ENCODE data around the gene FNDC8. TPM values are rescaled to one million over a fixed set of nuclear protein-coding genes. Genes with fewer than 3 reads are reported as not detected.

Gene FNDC8
- total RNA-seq, 4 donors from 2014 or later, result not detected

DNA sequence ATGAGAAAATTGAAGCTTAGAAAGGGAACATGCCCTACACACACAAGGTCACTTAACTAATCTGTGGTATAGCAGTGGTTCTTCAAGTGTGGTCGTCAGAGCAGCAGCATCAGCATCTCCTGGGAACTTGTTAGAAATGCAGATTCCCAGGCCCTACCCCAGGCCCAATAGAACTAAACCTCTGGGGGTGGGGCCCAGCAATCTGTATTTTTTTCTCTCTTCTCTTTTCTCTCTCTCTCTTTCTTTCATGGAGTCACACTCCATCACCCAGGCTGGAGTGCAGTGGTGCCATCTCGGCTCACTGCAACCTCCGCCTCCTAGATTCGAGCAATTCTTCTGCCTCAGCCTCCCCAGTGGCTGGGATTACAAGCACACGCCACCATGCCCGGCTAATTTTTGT is 16.8 kb downstream of the FNDC8 start:
- Histone ChIP-seq H3K4me3 (replicated peaks in 1 of 3) (no peak overlapping the region), H3K27me3 (no peaks in the 10 kb centered on the region), H3K4me1 (peaks cover 10 to 11% of the 10 kb centered on the region in 2 donors), H3K36me3 (peaks cover 30 to 54% of the 10 kb centered on the region in 2 donors), H3K27ac (no peak overlapping the region), H3K9me3 (no peaks in the 10 kb centered on the region)
- intact Hi-C loops (cut with DNase I), result no loop called here
- no peak for DNase-seq
- WGBS, 2 donors, result 95 to 97% methylated on average over 6 of the region's 6 CpGs
- TF ChIP-seq POLR2A (IDR thresholded peaks at IDR 0.05), result no peak
- TF ChIP-seq, protein P1, sequence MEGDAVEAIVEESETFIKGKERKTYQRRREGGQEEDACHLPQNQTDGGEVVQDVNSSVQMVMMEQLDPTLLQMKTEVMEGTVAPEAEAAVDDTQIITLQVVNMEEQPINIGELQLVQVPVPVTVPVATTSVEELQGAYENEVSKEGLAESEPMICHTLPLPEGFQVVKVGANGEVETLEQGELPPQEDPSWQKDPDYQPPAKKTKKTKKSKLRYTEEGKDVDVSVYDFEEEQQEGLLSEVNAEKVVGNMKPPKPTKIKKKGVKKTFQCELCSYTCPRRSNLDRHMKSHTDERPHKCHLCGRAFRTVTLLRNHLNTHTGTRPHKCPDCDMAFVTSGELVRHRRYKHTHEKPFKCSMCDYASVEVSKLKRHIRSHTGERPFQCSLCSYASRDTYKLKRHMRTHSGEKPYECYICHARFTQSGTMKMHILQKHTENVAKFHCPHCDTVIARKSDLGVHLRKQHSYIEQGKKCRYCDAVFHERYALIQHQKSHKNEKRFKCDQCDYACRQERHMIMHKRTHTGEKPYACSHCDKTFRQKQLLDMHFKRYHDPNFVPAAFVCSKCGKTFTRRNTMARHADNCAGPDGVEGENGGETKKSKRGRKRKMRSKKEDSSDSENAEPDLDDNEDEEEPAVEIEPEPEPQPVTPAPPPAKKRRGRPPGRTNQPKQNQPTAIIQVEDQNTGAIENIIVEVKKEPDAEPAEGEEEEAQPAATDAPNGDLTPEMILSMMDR (IDR thresholded peaks at IDR 0.05), result no peak

DNA sequence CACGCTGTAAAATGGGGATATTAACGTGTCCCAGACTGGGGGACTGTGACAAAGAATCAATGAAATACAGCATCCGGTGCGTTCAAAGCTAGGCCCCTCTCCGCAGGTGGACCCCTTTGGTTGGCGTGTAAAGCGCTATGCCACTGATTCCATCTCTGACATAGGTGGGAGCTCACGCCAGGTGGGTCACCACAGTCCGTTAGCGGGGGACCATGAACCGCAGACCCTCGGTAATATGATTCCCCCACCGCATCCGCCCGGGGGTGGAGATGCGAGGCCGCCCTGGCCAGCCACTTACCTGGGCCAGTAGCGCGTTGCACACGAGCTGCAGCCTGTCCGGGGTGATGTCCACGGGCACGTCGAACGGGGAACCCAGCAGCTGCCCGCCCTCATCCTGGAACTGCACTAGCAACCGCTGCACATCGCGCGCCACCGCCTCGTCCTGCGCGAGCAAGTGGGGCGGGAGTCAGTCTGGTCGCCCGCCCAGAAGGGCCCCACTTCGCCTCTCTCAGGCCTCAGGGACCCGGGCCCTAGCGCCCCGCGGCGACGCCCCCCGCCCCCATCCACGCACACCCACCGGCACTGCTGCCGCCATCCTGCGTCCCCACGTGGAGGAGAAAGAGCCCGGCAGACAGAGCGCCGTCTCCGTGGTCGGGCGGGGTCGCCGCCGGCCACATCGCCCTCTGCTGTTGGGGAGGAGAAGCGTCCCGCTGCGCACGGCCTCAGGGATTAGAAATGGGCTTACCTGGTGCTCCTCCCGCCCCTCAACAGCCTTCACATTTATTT is 20.5 kb downstream of the FNDC8 start, which contains the start of gene NLE1:
Gene NLE1, minus strand, starts transcription at position 623 of the 786 bp plus-strand sequence. Its CDS starts 28 bp downstream, at position 595.
- Histone ChIP-seq H3K4me1 (peaks cover 10 to 11% of the 10 kb centered on the region in 2 donors), H3K4me3 (replicated peaks in 1 of 3) (peak within 1 kb of the TSS; percentile 63 to 72 (median 65)), H3K27me3 (no peaks in the 10 kb centered on the region), H3K27ac (no peak within 1 kb of the TSS), H3K36me3 (peaks cover 10 to 21% of the 10 kb centered on the region in 2 donors), H3K9me3 (no peaks in the 10 kb centered on the region)
- intact Hi-C loops (cut with DNase I), result no loop called here
- 1% methylated on average over 29 to 44 of the region's 65 CpGs for WGBS, 2 donors
- peak in 1 of 2 donors; percentile 16 for TF ChIP-seq POLR2A (IDR thresholded peaks at IDR 0.05)
- TF ChIP-seq, protein P1 (IDR thresholded peaks at IDR 0.05), result peak; percentile 59 to 96 (median 90)
- peak; percentile 68 to 77 for DNase-seq

DNA sequence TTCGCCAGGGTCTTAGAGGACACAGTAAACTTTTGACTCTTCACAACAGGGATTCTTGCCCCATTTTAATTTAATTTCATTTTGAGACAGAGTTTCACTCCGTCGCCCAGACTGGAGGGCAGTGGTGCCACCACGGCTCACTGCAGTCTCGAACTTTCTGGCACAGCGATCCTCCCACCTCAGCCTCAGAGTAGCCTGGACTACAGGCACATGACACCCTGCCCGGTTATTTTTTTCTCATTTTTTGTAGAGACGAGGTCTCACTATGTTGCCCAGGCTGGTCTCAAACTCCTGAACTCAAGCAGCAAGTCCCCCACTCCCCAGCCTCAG is 21.0 kb downstream of the FNDC8 start:
- Histone ChIP-seq H3K9me3 (no peaks in the 10 kb centered on the region), H3K27me3 (no peaks in the 10 kb centered on the region), H3K27ac (no peak overlapping the region), H3K4me1 (peaks cover 10 to 11% of the 10 kb centered on the region in 2 donors), H3K36me3 (peaks cover 5 to 16% of the 10 kb centered on the region in 2 donors), H3K4me3 (replicated peaks in 1 of 3) (peak overlapping the region in 1 of 3 donors; percentile 72)
- DNase-seq, result no peak
- intact Hi-C loops (cut with DNase I), result no loop called here
- TF ChIP-seq POLR2A (IDR thresholded peaks at IDR 0.05), result no peak
- TF ChIP-seq, protein P1 (IDR thresholded peaks at IDR 0.05), result peak in 1 of 6 experiments; percentile 8
- 69 to 72% methylated on average over 8 of the region's 8 CpGs for WGBS, 2 donors

DNA sequence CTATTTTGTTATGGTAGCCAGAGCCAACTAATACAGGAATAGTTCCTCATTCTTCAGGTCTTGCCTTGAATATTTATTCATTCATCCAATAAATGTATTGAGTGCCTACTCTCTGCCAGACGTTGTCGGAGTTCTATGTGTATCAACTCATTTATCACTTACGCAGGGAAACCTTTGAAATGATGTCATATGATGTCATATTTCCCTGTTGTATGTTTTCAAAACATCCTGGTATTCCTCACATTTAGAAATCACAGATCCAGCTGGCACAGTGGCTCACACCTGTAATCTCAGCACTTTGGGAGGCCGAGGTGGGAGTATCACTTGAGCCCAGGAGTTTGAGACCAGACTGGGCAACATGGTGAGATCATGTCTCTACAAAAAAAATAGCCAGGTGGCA is 23.4 kb downstream of the FNDC8 start:
- Histone ChIP-seq H3K9me3 (no peaks in the 10 kb centered on the region), H3K27ac (no peak overlapping the region), H3K4me1 (peaks cover 10 to 11% of the 10 kb centered on the region in 2 donors), H3K36me3 (no peaks in the 10 kb centered on the region), H3K27me3 (no peaks in the 10 kb centered on the region), H3K4me3 (replicated peaks in 1 of 3) (no peak overlapping the region)
- DNase-seq, result no peak
- WGBS, 2 donors, result 78 to 82% methylated on average over 4 of the region's 4 CpGs
- intact Hi-C loops (cut with DNase I), result no loop called here
- TF ChIP-seq, protein P1 (IDR thresholded peaks at IDR 0.05), result no peak
- no peak for TF ChIP-seq POLR2A (IDR thresholded peaks at IDR 0.05)

DNA sequence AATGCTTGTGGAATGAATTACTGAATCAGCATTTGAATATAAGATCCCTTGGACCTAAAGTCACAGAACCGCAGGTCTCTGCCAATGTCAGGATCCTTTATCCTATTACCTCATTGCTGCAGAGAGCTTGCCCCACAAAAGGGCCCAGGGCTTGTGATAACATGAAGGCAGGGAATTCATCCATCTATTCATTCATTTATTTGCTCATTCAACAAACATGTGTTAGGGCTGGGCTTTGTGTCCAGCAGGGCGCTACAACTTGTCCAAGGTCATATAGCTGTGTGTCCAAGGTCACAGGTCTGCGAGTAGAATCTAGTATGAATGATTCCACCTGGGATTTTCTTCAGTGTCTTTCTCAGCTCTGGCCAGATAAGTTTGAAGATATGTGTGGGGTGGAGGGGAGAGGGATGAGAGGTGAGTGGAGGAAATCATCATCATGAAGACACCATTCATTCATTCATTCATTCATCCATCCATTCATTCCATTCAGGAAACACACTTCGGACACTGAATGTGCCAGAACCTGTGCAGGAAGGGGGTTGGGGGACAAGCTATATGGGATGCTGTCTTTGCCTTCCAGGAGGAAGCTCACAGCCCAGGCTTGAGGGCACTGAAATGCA is 24.9 kb downstream of the FNDC8 start:
- H3K4me1 ChIP-seq, result peaks cover 4 to 6% of the 10 kb centered on the region in 2 donors
- 82% methylated on average over 4 of the region's 4 CpGs for whole genome bisulfite sequencing, 2 donors
- H3K27ac ChIP-seq, result no peak overlapping the region
- H3K27me3 ChIP-seq, result no peaks in the 10 kb centered on the region
- no peaks in the 10 kb centered on the region for H3K36me3 ChIP-seq
- no peak overlapping the region for H3K4me3 ChIP-seq (replicated peaks in 1 of 3)
- H3K9me3 ChIP-seq, result no peaks in the 10 kb centered on the region
- intact Hi-C loops (cut with DNase I), result no loop called here
- no peak for DNase-seq
- TF ChIP-seq, protein P1 (IDR thresholded peaks at IDR 0.05), result no peak
- no peak for TF ChIP-seq POLR2A (IDR thresholded peaks at IDR 0.05)
